ENCODE results near the gene DOK3.
"Not testable (repeated sequence)": the region's sequence is repeated elsewhere in the genome, so short reads cannot be mapped to it uniquely, and the experiment has no call there.

DOK3 gene

DNA sequence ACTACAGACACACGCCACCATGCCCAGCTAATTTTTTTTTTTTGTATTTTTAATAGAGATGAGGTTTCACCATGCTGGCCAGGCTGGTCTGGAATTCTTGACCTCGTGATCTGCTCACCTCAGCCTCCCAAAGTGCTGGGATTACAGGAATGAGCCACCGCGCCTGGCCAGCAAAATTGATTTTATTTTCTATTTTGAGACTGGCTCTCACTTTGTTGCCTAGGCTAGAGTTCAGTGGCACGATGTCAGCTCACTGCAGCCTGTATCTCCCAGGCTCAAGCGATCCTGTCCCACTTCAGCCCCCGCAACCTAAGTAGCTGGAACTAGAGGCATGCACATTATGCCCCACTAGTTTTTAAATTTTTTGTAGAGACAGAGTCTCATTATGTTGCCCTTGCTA, 24.8 kb upstream of the DOK3 start:
- not testable (repeated sequence) for DNase-seq

DNA sequence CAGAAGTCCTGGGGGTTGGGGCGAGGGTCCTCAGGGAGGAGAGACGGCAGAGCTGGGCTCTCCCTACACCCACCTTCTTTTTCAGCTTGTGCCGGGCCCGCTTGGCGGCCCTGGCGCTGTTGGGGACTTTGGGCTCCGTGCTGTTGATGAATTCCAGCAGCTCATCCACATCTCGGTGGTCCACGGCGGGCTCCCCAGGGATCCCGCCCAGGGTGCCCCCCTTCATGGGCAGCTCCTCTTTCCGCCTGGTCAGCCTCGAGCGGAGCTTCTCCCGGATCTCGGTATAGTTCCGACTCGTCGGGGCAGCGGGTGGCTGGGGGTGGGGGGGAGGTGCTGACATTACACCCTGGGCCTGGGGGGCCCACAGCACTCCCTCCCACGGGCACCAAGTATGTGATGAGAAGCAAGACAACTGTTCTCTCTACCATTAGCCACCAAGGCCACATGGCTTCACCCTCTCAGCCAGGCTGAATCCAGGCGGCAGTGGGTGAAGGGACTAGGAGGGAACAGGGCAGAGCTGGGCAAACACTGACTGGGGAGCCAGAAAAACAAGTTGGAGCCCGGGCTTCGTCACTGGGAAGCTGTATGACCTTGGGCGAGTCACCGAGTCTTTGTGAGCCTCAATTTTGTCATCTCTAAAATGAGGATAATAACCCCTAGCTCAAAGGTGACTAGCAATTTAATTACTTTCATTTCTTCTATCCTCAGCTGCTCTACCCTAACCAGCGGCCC, 21.7 kb upstream of the DOK3 start:
- no peak for DNase-seq

DNA sequence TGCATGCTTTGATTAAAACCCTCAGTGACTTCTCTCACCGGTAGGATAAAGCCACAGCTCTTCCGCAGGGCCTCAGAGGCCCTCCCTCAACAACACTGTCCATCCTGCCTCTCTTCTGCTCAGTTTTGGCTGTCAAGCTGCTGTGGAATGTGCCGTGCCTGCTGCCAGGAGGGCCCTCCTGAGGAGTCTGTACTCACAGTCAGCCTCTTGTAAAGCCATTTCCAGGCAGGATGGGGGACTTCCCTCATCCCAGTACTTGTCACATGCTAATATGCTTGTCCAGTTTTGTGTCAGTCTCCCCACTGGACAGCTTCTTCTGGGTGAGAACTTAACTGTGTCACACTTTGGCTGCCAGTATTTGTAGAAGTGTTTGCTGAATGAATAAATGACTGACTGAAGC, 21.0 kb upstream of the DOK3 start:
- no peak for DNase-seq

DNA sequence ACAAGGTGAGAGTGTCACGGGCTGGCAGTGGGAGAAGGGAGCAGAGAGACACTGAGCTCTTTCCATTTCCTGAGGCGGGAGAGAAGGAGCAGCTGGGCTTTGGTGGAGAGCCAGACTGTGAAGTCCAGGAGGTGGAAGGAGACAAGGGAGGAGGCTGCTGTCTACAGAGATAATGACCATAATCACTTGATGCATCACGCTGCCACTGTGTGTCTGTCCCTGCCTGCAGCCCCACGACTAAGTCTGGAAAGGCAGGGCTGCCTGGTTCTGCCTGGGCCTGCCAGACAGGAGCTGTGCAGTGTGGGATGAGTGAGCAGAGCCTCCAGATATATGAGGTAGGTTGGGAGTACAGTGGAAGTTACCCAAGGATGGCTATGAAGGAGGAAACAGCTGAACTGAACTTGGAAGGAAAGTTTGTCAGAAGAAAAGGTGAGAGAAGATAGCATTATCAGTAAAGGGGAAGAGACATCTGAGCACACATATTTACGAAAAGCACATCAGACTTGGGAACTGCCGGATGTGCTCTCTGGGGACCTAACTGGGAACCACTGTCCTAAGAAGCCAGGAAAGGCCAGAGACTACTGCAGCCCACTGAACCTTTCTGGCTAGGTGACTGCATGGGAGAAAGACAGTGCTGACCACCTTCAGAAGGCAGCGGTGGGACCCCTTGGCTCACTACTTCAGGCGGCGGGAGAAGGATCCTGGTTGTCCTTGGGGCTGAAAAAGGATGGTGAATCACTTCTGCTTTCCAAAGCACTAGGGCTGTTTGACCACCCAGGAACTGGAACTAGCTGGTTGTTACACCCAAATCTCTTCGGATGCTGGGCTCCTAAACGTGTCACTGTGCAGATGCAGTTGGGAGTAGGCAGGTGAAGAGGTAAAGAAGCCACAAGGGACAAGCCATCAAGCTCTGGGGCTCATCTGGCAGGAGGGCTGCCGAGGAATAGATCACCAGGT, 19.9 kb upstream of the DOK3 start:
- DNase-seq: no peak

DNA sequence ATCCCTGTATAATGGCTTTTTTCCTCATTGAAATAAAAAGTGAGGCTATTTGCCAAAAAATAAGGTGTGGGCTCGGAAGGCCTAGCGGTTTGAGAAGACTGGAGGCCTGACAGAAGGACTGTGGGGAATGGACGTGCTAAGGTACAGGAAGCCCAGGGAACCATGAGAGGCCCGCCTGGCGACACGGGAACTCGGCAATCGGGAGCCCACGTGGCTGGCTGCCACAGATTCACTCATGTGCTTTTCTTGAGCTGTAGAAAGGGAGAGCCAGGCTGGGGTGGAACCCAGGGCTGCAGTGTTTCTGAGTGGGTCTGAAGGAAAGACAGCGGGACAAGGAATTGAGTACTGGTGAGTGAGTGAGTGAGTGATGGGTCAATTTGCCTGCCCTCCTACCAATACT, 19.0 kb upstream of the DOK3 start:
- no peak for DNase-seq

DNA sequence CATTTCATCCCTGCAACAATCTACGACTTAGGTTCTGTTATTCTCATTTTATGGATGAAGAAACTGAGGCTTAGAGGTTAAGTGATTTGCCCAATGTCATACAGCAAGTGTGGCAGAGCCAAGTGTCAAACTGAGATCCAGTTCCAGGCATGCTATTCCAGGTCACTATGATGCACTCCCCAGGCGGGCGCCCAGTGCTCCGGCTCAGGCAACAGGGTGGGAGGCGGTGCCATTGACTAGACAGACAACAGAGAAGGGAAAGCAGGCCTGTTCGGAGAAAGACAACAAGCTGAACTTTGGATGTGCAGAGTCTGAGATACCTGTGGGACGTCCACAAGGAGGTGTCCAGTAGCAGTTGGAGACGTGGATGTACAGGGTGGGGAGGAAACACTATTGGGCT, 18.0 kb upstream of the DOK3 start:
- DNase-seq: no peak

DNA sequence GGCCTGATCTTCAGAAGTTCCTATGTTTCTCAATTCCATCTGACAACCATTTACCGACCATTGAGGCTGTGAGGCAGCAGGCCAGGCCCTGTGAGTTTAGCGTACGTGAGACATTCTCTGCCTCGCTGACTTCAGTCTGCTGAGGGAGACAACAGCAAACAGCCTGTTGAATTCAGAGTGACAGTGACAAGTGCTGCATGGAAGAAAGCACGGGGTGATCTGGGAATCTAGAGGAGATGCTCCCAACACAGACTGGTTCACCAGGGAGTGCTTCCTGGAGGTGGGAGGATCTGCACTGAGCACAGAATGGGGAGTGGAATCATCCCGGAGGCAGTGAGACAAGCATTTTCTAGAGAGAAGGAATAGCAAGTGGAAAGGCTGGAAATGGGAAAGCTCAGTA, 17.2 kb upstream of the DOK3 start:
- DNase-seq: no peak

DNA sequence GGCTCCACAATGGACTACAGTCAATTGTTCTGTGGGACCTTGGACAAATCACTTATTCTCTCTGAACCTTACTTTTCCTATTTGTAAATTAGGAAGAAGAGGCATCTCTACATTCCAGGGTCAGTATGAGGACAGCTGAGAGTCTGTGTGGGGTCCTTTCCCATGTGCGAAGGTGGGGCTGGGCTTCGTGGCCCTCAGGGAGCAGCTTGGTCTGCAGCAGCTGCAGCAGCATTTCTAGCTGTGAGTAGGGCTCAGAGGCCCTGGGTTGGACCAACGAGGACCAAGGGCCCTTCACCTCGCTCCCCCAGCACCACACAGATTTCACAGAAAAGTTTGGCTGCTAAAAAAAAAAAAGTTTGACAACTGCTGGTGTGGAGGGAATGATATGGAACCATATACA, 16.6 kb upstream of the DOK3 start:
- DNase-seq: no peak

DNA sequence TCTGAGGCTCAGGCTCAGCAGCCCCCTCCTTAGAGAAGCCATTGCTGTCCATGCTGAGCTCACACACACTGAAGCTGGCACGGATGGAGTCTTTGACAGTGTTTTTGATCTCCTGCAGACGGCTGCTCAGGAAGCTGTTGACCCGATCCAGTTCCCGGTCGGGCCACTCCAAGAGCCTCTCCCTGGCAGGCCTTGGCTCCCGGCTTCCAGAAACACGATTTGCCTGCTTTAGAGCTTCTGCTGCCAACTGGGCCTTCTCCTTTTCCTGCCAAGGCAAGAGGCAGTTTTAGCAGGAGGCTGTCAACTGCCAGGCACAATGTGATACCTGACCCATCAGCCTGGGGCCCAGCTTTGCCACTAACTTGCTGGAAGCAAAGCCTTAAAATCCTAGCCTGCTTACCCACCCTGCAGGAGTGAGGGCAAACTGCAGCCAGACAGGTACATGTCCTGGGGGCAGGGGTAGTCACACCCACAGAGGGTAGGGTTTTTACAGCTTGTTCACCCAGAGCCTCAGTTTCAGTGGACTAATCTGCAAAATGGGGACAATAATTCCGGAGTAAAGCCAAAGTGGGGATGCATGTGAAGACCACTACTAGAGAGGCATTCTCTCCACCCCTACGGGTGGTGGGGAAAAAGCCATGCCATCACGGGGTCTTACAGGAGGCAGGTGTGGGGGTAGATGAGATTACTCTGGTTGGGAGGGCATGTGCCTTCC, 15.5 kb upstream of the DOK3 start:
- no peak for DNase-seq

DNA sequence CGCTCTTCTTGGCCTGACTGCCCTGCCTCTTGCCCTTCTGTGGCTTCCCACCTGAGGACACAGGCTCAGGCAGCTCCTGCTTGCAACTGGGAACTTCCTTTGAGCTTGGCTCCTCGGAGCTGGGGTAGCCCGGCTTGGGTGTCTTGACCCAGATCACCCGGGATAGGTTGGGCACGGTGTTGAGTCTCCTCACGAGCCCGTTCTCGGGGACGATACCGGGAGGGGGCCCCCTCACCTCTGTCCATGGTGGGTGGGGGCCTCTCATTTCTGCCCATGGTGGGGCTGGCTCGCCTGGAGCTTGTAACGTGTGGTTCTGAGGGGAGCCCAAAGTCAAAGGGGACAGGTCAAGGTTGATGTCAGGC, 14.9 kb upstream of the DOK3 start:
- no peak for DNase-seq

DNA sequence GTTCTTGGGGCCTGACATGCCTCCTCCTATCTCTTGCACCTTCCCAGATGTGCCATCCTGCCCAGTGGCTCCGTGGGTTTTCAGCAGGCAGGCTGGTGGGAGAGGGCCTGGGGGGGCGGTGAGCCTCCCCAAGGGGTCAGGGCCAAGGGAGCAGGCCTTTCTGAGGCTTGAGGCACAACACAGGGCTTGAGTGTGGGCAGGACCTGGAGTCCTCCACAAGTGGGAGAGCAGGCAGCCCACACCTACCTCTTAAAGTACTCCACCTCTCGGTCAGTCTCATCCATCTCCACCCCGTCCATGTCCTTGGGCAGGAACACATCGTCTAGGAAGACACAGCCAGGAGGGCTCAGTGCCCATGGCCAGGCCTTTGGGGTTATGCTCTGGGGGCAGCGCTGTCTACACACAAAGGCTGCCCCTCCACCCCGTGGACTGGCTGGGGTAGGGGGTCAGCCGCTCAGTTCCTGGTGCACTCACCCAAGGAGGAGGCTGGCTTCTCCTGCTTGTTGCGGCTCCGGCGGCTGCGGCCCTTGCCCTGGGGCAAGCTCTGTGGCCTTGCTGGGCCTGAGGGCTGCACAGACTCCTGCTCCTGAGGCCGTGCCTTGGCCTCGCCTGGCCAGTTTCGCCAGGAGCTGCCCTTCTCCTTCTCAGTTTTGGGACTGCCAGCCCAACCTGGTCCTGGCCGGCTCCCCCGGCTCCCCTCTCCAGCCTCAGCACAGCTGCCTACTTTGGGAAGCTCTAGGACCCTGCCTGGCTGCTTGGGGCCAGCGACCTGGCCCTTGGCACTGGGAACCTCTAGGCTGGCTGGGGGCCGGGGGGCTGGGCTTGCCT, 14.3 kb upstream of the DOK3 start:
- DNase-seq: no peak

DNA sequence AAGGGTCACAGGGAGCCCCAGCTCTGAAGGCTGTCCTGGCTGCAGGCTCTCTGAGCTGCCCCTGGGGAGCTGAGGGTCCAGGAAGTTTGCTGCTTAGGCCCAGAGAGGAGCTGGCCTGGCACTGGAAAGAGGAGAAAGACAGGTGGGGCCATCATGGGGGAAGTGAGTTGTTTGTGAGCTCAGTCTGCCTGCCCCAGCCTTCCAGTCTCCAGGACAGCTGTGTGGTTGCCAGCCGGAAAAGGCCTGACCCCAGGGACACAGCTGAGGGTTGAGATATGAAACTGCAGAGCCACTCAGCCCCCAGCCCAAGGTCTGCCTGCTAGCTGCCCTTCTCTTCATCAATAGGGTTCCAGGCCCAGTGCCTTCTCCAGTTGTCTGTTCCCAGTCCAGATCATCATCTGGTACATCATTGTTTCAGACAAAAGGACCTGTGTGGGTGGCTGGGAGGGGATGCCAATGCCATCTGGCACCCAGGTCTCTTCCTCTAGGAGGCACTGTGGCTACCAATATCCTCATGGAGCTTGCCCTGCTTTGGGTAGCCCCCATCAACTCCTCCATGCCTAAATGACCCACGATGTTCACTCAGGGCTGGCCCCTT, 11.4 kb upstream of the DOK3 start:
- no peak for DNase-seq

DNA sequence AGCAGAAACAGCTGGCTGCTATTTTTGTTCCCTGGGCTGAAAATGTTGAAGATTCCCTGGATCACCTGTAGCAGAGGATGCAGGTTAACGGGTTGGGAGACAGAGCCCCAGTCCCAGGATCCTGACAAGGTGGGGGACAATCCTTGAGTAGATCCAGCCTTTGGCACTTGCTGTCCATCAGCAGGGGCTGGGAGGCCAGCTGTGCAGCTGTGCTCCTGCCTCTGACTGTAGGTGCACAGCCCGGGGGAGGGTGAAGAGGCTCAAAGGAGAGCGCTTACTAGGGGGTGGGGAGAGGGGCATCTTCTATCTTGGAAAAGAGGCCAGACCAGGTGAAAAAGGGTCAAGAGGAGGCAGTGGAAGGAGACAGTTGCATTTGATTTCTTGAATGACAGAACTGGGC, 10.6 kb upstream of the DOK3 start:
- no peak for DNase-seq

DNA sequence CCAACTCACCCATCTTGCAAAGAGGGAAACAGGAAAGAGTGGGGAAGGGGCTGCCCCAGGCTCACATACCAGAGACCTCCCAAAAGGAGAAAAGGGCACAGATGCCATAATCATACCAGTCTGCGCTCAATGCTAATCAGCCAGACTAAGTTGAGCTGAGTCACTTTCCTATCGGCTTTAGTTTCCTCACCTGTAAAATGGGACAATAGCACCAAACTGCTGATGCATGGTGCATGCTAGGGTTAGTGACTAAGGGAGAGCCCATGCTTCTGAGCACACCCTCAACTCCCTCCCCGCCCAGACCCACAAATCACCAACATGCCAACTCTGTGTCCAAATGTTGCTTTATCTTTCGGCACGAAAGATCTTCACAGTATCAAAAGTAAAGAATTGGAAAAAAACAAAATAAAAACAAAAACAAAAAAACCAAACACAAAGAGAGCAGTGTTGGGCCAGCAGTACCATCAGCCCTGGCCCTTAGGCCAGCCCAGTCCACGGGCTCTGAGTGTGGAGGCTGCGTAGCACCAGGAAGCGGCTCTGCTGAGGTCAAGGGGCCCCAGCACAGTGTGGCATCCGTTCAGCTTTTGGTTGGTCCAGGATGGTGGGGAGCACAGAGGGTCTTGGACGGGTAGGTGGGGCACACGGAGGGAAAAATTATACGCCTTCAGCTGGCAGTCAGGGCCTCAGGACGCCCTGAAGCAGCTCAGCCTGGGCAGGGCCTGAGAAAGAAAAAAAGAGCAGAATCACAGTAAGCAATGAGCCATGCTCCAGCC, 10.0 kb upstream of the DOK3 start:
- DNase-seq: no peak

DNA sequence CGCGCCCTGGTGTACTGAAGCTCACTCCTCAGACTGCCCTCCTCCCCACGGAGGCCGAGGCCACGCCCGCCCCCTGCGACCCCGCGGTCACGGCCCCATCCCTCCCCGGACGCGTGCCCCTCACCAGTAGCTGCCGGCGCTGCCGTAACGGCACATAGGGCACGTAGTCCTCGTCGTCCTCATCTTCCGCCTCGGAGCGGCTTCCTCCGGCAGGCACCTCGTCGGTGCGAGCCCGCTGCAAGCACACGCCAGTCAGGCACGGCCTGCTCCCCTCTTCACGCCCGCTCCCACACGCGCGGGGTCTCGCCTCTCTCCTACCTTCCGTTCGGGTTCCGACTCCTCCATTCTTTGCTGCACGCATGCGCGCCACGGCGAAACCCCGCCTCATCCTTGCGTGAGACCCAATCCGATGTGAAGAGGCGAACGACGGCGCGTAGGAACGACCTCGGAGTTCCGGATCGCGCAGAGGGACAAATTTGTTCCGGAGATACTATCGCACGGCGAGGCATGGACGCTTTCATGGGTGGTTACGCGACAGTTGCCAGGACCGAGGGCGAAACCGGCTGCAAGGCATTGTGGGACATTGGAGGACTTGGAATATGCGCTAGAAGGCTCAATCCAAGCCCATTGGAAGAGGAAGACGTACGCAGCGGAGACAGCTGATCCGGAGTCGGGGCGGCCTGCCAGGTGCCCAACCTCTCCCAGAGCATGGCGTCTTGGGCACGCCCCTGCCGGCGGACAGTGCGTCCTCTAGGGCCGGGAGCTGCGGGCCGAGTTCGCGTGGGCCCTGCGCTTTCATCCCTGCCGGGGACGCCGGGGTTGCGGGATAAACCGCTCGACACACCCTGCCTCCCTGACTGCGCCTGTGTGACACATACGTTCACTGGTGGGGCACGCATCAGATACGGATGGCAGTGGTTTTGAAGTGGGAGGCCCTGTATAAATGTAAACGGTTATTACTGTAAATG, 7.3 kb upstream of the DOK3 start, which contains the start of gene DDX41:
Gene DDX41 (minus strand): TSS at position 361 of the 968 bp plus-strand sequence. CDS start 16 bp downstream, at position 345.
- peak; percentile 96 to 97 for DNase-seq

DNA sequence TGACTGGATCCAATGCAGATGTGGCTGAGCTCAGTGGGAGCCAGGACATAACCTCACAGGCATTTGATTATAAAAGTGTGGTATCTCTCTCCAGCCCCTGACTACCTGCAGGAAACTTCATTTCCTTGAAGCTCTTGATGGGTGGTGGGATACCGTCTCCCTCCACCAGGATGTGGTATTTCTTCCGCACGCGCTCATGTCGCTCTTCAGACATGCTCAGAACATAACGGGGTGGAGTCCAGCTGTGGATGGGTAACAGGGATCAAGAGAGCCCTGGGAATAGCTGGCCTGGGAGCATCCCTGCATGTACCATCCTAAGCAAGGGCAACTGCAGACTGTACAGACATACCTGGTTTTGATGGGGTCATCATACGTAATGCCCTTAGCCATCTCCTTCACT, 6.0 kb upstream of the DOK3 start:
- DNase-seq: no peak

DNA sequence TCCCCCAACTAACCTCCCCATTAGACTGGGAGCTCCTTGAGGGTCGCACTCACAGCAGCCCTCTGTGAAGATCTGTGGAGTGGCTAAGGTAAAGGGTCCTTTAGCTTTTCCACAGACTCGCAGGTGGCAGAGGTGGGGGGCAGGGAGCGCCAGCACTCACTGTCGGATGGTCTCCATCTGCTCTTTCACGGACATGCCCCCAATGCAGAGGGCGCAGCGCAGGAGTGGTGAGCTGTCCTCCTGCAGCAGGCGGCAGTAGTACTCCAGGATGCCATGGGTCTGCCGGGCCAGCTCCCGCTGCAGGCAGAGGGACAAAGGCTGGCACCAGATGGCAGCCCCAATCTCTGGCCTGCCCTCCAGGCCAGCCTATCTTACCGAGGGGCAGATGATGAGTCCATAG, 4.9 kb upstream of the DOK3 start:
- DNase-seq: no peak

DNA sequence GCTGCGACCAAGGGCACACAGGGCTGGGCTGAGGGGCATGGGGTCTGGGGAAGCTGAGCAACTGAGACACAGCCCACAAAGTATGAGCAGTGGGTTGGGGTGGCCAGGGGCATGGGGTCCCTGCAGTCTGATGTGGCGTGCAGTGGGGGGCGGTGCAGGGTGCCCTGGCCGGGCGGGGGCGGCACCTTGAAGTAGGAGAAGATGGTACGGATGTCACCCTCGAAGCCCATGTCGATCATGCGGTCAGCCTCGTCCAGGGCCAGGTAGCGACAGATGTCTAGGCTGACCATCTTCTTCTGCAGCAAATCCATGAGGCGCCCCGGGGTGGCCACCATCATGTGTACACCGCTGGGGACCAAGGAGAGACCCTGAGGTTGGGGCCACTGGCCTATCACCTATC, 3.9 kb upstream of the DOK3 start:
- DNase-seq: no peak

DNA sequence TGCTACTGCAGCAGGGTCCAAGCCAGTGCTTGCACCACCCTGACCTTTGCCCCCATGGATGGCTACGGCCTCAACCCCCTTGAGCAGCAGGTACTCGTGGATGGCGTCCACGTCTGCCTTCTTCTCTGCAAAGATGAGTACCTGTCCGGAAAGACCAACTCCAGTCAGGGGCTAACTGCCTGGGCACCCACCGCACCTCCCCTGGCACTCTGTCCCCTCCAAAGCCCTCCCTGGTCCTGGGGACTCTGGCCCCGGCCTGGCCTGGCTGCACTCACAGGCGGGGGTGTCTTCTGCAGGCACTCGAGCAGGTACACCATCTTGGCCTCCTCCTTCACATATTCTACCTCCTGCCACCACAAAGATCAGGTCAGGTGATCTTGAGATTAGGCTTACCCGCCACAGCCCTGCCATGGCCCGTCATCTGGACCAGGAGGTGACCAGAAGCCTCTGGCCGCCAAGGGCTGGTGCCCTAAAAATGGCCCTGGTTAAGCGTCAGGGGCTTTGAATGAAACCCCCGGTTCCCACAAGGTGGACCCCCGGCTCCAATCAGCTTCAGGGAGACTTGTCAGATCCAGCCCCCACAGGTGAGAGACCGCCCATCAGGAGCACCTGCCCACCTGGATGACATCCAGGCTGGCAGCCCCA, 3.2 kb upstream of the DOK3 start:
- no peak for DNase-seq
